MM.1S (cell line): ENCODE data around the gene IQGAP1.

ENCODE experiments used
- CTCF ChIP-seq: fragments of 300-600 bp; sonication (generic); IDR thresholded peaks from 2 replicates; pipeline ENCODE4 v1.5.1; 2016; ENCODE audit warnings: antibody characterized with exemption, low read length, mixed read lengths
- EZH2 ChIP-seq: fragments of 300-600 bp; sonication (generic); optimal IDR thresholded peaks from 2 replicates; pipeline ENCODE3; 2017; ENCODE audit warnings: low read depth, mild to moderate bottlenecking, antibody characterized with exemption, low read length, mixed read lengths
- EZH2phosphoT487 ChIP-seq: fragments of 300-600 bp; sonication (generic); IDR thresholded peaks from 2 replicates; pipeline ENCODE4 v1.6.1; 2018; ENCODE audit warnings: antibody characterized with exemption, low read length

GRCh38 chr15:90414408-90415028 is 26.5 kb downstream of the IQGAP1 start:
- TF ChIP-seq CTCF (no peak), EZH2phosphoT487 (no peak), EZH2 (no peak)
